Left colon (tissue), 2 donors: ENCODE data around the gene KXD1. TPM values are rescaled to one million over a fixed set of nuclear protein-coding genes. Genes with fewer than 3 reads are reported as not detected.
A peak's percentile ranks its signal among the peaks of the same experiment; 100 is the strongest.
"Not testable (repeated sequence)": the region's sequence is repeated elsewhere in the genome, so short reads cannot be mapped to it uniquely, and the experiment has no call there.

Experiments used
- ATAC-seq: fragments of 200-7000 bp; cut with Tn5 transposase; one replicate; pipeline ENCODE4 v1.9.1; 2020; ENCODE audit warnings: mild to moderate bottlenecking, moderate library complexity
- DNase-seq, 2 donors: peaks; one replicate each; pipeline ENCODE4 v3.0.0-alpha.2; 2020
- intact Hi-C, 2 donors: fragments of 100-400 bp; cut with DNase I in 1 of 2; cut with micrococcal nuclease in 1 of 2; formaldehyde crosslinking; loops; one replicate each; pipeline versions ENCODE4 v1.11.2 to v1.14.0; 2022; cut with DNase I, micrococcal nuclease
- total RNA-seq, 2 donors: library from RNA; stranded (reverse); fragmentation: NEBNext Ultra II Directional; extraction: Animal tissue kit (Norgen Biotek cat#: 25700); gene quantifications; one replicate each; pipeline ENCODE4 v1.2.1, GENCODE V29; 2021
- donor health status: DM: no; HTN: no; CAD: no.
- donor health status: DM: yes; HTN: yes; CAD: no.

The KXD1 gene
- total RNA-seq, 2 donors from 2014 or later, result 63.7 to 72.4 TPM

DNA sequence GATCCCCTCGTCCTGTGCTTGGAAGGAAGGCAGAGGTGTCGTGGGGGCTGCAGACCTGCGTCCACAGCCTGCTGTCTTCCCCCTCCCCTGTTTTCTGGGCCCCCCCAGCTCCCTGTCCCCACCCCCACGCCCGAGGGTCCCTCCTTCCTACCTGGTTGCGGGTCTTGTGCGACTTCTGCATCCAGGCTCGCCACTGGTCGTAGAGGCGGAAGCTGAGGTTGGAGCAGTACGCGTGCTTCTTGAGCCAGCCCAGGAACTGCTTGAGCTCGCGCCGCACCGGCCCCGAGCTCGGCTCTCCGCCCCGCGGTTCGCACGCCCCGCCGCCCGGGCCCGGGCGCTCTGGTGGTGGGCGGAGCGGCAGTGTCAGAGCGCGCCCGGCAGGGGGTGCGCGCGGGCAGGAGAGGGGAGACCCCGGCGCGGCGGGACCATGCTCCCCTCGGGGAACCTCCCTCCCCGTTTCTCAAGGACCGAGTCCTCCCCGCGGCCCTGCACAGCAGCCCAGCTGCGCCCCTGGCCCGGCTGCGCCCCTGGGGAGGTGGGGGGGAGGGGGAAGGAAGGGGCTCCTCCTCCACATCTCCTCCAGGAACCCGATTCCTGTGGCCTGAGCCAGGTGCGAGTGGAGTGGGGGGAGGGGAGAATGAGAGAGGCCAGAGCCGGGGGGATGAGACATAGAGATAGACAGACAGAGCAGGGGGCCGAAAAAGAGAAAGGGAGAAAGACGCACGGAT lies 36.6 kb downstream of the KXD1 start:
- DNase-seq (peak; percentile 65 to 77), ATAC-seq (peak; percentile 76)
- intact Hi-C loops, result loop anchor here (5.0 to 10.0 kb wide), 2 partner anchors 253 to 261 kb away; no protein-coding TSS in a partner anchor

DNA sequence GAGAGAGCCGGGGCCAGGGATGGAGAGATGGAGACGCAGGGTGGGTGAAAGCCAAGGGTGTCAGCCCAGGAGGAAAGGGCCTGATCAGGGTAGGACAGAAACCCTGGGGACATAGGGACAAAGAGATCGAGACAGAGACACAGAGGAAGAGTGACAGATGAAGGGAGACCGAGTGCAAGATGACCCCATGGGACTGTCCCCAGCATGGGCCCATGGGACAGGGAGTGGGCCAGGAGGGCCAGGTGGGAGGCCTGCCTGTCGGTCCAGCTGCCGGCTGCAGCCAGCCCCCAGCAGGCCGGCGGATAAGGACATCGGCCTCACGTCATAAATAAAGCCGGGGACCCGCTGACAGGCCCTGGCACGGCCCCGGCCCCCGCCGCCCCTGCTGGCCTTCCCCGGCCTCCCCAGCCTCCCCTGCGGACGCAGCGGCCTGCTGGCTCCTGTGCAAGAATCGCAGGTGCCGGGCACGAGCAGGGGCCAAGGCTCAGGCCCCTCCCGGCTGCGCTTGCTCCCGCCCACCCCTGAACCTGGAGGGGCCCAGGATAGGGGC lies 37.2 kb downstream of the KXD1 start:
- DNase-seq (no peak), ATAC-seq (no peak)
- intact Hi-C loops, result loop anchor here (5.0 to 10.0 kb wide), 2 partner anchors 252 to 260 kb away; no protein-coding TSS in a partner anchor

DNA sequence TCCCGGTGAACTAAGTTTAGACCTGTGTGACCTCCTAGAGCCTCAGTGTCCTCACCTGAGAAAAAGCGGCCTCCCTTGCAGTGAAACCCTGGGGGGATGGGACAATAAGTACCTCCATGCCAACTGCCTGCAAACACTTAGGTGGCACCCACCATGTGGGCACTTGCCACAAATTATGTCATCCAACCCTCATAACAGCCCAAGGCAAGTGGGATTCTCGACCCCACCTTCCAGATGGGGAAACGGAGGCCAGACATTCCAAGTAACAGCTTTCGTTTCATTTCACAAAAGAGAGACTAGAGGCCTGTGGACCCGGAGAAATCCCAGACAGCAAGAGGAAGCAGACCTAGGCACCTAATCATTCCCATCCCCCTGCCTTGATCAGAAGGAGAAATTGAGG lies 37.8 kb downstream of the KXD1 start:
- DNase-seq, result no peak
- no peak for ATAC-seq
- intact Hi-C loops, result loop anchor here in 1 of 2 donors (10.0 kb wide), 1 partner anchor 259 kb away; no protein-coding TSS in a partner anchor

DNA sequence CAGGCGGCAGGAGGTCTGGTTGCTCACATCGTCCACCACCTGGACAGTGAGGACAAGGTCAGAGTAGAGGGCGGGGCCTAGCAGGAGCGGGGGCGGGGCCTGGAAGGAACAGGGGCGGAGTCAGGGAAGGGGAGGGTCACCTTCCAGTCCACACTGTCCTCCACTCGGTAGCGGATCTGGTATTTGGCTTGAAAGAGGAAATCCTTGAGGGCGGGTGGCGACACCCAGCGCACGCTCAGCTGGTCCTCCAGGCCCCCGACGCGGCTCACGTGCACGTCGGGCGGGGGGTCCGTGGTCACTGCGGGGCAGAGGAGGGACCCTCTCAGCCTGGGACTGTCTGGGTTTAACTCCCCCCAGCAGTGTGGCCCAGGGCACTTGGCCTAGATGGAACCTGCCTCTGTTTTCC lies 39.1 kb downstream of the KXD1 start:
- DNase-seq (peak; percentile 47 to 62), ATAC-seq (peak; percentile 57)
- intact Hi-C loops, result loop anchor here in 1 of 2 donors (10.0 kb wide), 1 partner anchor 258 kb away; no protein-coding TSS in a partner anchor

DNA sequence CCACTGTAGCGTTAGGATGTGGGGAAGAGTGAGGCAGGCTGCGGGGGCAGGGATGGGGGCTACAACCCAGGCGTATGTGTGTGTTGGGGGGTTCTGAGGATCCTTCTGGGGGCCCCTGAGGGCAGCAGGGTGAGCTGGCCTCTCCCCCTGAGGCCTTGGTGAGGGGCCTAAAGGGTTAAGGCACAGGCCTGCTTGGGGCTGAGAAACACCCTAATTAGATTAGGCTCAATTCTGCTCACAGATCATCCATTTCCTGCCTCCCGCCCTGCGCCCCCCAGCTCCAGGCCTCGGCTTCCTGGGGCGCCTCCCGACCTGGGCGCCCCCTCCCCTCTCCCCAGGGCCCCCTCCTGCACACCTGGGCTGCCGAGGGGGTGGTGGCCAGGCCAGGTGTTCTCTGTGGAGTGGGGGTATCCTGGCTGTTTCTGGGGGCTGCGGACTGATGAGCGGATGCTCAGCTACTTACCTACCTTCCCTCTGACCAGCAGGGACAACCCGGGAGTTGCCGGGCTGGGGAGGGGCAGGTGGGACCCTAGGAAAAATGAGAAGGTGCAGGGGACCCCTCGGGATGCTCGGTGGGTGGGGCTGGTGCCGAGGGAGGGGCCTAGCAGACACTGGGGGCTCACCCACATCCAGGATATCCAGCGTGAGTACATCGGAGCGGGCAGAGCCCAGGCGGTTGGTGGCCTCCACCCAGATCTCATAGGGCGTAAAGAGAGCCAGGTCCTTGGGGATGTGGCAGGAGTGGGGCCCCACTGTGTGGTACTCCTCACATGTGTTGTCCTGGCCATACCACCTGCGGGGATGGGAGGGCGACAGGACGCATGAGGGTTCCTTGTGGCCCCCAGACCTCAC lies 40.4 kb downstream of the KXD1 start:
- no peak for DNase-seq
- intact Hi-C loops, result loop anchor here in 1 of 2 donors (10.0 kb wide), 1 partner anchor 257 kb away; no protein-coding TSS in a partner anchor
- no peak for ATAC-seq

DNA sequence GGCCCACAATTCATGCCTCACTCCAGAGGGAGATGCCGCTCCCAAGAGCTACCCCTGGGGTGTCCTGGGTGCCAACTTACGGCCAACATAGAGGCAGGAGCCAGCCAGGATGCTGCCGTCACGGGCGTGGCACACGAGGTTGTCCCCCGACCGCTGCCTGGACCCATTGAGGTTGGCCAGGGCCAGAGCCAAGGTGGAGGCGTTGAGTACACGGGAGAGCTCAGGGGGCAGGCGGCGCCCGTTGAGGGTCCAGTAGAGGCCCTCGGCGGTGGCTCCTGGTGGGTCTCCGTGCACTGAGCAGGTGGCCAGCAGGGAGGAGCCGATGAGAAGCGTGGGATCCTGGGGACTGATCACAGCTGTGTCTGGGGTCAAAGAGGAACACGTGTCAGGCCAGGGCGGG lies 41.8 kb downstream of the KXD1 start:
- DNase-seq, result no peak
- no peak for ATAC-seq
- intact Hi-C loops, result loop anchor here in 1 of 2 donors (10.0 kb wide), 1 partner anchor 255 kb away; no protein-coding TSS in a partner anchor

DNA sequence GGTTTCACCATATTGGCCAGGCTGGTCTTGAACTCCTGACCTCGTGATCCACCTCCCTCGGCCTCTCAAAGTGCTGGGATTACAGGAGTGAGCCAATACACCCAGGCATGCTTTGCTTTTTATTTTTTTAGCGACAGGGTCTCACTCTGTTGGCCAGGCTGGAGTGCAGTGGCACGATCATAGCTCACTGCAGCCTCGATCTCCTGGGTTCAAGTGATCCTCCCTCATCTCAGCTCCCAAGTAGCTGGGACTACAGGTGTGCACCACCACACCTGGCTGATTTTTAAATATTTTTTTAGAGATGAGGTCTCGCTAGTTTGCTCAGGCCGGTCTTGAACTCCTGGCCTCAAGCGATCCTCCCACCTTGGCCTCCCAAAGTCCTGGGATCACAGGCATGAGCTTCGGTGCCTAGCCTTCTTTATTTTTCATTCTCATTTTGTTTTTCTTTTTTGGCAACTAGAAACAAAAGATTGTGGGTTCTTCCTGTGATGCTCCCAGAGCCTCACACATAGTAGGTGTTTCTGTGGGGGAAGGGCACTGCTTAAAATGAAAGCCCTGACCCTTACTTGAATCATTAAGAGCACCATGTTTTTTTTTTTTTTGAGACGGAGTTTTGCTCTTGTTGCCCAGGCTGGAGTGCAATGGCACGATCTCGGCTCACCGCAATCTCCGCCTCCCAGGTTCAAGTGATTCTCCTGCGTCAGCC lies 43.2 kb downstream of the KXD1 start:
- ATAC-seq, DNase-seq, intact Hi-C loops: not testable (repeated sequence)

DNA sequence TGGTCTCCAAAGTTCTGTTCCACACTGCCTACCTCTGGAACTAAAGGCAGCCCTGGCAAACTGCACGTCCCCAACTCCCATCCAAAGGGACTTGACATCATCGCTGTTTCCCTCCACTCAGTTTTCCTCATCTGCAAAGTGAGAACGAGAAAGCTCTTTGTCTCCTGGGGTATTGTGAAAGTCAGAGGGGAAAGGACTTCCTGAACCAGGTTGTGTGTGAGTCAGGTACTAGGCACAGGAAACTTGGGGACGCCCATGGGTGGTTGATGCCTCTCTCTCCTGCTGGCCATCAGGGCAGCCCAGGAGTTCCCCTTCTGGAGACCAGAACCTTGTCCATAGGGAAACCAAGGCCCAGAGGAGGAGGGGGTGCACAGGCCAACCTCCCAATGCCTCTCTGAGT lies 44.2 kb downstream of the KXD1 start:
- intact Hi-C loops, result no loop called here
- no peak for ATAC-seq
- no peak for DNase-seq

DNA sequence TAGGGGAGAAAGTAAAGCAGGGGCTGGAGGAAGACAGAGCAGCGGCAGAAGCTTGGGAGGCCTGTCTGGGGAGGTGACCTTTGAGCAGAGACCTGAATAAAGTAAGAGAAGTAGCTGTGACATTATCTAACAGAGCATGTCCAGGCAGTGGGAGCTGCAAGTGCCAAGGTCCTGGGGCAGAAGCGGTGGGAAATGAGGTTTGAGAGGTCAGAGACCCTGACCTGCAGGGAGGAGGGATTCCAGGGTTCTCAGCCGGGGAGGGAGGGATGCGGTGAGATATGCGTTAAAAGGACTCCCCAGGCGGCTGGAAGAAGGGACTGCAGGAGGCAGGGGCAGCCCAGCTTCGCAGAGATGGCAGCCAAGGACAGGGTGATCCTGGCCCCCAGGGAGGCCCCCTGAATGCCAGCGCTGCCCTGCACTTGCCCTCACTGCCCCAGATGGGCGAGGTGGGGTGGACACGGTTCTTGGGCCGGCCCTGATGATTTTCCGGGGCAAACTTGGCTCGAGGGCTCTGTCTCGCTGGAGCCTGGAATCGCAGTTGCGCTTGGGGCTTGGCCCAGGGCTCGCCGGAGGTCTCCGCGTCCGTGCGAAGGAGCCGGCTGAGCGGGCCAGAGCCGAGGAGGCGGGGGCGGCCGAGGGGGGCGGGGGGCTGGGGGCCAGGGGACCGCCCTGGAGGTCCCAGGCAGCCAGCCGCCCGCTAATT lies 45.7 kb downstream of the KXD1 start:
- DNase-seq (no peak), ATAC-seq (no peak)
- intact Hi-C loops, result no loop called here

DNA sequence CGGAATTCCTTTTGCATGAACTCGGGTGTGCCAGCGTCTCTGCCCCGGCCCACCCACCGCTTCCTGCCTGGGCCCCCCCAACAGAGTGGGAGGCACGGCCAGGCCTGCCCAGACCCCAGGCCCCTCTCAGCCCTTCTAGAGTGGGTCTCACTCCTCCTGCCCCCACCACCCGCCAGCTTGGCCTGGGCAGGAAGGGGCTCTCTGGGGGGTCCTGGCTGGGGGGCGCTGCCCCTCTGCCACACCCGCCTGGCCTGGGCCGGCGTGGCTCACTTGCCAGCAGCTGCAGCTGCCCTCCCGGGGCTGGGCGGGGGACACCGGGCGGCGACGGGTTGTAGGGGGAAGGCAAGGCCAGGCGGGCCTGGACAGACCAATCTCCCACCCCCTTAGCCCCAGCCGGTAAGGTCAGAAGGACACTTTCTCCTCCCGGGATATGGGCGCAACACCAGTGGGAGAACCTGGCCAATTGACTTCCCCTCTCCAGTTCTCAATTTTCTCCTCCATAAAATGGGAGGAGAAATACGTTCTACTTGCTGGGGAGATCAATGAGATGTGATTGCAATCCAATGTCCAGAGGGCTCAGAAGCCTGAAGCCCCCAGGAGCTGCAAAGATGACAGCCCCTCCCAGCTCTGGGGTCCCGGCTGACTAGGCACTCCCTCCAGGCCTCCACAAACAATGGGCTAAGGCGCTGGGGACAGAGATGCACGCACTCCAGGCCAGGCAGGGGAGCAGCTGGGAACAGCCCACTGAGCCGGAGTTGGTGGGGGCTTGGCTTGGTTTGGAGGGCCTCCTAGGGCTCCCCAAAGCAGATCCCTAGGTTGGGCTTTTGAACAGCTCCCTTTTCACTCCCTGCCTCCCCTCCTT lies 46.5 kb downstream of the KXD1 start:
- DNase-seq (no peak), ATAC-seq (no peak)
- intact Hi-C loops, result no loop called here

DNA sequence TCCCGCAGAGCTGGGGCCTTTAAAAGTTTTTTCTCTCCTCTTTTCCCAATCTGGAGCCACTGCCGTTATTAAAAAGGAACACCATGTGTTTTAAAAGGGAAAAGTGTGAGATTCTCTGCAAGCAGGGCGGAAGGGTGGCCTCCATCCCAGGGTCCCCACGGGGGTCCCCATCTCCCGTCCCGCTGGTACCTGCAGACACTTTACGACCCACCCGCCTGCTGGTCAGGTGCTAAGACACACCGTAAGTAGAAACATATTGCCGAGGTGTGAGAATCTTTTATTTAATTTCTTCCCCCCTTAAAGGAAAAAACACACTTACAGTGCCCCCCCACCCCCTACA lies 47.1 kb downstream of the KXD1 start:
- no peak for ATAC-seq
- no peak for DNase-seq
- intact Hi-C loops, result no loop called here

DNA sequence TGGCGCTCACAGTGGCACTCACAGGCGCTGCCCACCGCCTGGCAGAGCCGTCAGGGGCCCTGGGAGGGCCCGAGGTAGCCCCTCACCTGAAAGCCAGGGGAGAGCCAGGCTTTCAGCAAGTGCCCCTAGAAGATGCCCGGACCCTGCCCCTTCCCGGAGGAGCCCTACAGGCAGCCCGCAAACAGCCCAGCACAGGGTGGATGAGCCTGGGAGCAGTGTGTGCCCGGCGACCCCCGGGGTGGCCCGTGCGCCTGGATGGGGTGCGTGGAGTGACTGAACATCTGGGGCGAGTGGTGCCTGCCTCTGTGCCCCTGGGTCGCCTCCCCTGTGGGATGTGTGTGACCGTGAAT lies 47.5 kb downstream of the KXD1 start:
- no peak for DNase-seq
- intact Hi-C loops, result no loop called here
- ATAC-seq, result no peak

DNA sequence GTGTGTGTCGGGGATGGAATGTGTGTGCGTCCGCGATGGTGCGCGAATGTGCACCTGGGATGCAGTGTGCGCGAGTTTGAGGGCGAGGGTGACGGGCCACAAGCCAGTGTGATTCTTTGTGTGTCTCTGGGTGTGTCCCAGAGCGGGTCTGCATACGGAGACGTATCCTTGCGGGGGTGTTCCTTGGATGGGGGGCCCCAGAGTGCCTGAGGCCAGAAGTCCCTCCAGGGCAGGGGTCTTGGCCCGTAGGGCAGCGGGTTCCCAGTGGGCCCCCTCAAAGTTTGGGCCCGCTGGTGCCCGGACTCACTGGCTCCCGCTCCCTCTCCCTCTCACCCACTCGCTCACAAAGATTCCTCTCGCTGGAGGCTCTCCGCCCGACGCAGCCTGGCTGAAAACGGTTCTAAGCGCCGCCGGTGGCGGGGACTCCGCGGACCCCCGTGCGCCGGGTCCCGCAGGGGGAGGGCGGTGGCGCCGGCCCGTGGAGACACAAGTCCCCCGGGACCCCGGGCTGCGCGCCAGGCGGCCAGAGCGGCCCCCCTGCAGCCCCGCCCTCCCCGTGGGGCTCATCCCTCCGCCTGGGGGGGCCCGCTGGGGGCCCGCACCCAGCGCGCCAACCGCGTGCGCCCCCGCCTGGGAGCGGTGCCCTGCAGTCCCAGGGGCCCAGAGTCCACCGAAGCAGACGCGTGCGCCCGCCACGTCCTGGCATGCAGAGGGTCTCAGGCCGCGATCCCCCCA lies 48.0 kb downstream of the KXD1 start:
- intact Hi-C loops, result no loop called here
- DNase-seq (no peak), ATAC-seq (no peak)

DNA sequence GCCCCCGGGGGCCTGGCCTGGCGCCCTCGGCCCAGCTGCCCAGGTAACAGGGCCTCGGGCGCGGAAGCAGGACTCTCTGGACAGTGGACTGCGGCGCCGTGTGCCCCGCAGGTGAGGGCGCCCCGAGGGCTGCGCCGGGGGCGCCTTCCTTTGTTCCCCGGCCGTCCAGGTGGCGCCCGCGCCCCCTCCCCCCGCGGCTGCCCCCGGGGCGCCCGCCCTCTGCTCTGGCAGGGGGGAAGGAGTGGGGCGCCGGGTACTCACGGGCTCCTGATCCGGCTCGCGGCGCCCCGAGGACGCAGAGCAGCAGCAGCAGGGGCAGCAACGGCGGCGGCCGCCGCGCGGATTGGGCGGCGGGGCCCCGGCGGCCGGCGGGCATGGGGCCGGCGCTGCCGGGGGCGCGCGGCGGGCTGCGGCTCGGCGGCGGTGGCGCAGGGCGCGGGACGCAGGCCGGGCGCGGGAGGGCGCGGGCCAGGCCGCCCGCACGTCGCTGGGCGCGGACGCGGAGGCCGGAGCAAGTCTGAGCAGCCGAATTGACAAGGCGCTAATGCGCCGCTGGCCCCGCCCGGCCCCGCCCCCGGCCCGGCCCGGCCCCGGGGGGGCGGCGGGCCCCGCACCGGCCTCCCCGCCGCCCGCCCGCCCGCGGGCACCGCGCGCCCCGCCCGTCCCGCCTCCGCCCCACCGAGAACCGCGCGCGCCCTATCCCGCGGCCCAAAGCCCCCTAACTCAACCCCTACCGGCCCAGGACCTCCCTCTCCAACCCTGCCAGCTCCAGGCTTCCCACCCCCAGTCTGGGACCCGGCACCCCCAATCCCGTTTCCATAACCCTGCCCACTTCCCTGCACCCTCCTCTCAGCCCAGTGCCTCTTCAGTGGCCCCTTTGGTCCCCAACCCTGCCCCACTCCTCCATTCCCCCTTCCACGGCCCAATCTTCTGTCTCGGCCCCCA lies 48.9 kb downstream of the KXD1 start, which contains the start of gene CRLF1:
Gene CRLF1, minus strand, starts transcription at position 519 of the 945 bp plus-strand sequence. Its CDS starts 143 bp downstream, at position 376.
- peak; percentile 16 for ATAC-seq
- intact Hi-C loops, result no loop called here

DNA sequence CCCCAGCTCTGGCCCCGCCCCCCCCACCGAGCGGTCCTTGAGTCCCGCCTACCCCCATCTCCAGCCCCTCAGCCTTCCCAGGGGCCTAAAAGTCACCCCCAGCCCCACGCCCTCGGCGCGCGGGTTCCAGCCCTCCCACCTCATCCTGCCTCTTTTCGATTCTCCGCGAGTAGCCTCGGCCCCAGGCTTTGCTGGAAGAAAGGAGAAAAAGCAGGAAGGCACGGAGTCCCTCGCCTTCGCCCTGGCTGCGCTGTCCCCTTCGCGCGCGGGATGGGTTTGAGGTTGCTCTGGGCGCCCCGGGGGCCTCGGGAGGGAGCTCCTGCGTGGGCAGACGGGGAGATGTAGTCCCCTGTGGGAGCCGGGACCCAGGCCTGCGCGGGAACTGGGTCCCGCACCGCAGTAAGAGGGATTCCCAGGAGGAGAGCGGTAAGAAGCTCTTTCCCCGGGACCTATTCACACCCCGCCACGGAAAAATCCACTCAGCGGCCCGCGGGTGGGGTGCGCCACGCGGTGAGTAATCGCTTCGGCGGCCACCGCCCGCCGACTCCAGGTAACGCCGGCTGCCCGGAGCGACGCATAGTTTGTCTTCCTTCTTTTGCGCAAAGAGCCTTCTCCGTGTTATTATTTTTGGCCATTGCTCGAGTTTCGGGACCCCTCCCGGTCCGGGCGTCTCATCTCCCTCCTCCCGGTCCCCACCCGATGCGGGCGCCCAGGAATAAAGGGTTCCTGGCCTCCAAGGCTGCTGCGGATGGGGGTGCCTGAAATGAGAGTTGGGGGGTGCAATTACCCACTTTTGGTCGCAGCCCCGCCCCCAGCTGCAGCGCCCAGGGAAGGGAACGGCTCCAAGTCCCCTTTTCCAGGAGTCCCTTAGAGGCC lies 49.8 kb downstream of the KXD1 start:
- intact Hi-C loops, result no loop called here
- ATAC-seq, result no peak

More for the DNA sequence above, 48.9 kb downstream of the KXD1 start, which contains the start of gene CRLF1:
- no peak for DNase-seq

More for the DNA sequence above, 49.8 kb downstream of the KXD1 start:
- no peak for DNase-seq
